ENCODE results near the gene GAS7. TPM values are rescaled to one million over a fixed set of nuclear protein-coding genes. Genes with fewer than 3 reads are reported as not detected.
A peak's percentile ranks its signal among the peaks of the same experiment; 100 is the strongest.

The GAS7 gene
- total RNA-seq, 1 experiment from 2014 or later = 4.1 TPM

DNA sequence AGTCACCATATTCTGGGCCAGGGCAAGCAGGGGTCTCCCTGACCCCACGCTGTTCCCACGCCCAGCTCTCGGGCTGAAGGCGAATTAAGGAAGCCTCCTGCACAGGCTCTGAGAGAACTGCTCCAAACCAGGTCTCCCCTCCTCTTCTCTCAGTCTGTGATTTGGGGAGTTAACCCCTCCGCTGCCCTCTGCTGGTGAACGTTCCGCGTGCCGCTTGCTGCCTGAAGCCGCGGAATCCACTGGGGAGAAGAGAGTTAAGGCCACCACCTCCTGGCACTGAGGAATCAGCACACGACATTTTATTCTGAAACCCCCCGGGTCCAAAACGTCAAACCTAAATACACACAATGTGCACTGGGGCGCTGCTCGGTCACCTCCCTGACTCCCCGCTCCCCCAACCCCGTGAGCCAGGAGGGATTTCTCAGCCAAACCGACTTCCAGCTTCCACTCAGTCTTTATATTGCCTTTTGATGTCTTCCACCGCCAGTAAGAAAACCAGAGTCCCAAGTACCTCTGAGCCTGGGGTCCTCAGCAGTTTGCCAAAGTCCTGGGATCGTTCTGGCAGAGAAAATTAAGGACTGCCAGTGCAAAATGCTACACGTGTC is 238.9 kb downstream of the GAS7 start:
- intact Hi-C loops (cut with micrococcal nuclease) = loop anchor here (1.0 kb wide), 1 partner anchor 35 kb away; no protein-coding TSS in a partner anchor
- no peaks in the 10 kb centered on the region for H4K20me1 ChIP-seq (ENCODE audit: insufficient read depth)
- no TSS peak for BruUV-seq (replicated peaks)
- TF ChIP-seq, protein P1, sequence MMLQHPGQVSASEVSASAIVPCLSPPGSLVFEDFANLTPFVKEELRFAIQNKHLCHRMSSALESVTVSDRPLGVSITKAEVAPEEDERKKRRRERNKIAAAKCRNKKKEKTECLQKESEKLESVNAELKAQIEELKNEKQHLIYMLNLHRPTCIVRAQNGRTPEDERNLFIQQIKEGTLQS (IDR thresholded peaks at IDR 0.05) = no peak
- TF ChIP-seq RAD21 (IDR thresholded peaks at IDR 0.05; ENCODE audit: low read depth) = peak; percentile 46
- TF ChIP-seq, protein P2, sequence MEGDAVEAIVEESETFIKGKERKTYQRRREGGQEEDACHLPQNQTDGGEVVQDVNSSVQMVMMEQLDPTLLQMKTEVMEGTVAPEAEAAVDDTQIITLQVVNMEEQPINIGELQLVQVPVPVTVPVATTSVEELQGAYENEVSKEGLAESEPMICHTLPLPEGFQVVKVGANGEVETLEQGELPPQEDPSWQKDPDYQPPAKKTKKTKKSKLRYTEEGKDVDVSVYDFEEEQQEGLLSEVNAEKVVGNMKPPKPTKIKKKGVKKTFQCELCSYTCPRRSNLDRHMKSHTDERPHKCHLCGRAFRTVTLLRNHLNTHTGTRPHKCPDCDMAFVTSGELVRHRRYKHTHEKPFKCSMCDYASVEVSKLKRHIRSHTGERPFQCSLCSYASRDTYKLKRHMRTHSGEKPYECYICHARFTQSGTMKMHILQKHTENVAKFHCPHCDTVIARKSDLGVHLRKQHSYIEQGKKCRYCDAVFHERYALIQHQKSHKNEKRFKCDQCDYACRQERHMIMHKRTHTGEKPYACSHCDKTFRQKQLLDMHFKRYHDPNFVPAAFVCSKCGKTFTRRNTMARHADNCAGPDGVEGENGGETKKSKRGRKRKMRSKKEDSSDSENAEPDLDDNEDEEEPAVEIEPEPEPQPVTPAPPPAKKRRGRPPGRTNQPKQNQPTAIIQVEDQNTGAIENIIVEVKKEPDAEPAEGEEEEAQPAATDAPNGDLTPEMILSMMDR (IDR thresholded peaks at IDR 0.05 in 2 of 3, conservative IDR thresholded peaks at IDR 0.05 in 1 of 3; ENCODE audit: borderline replicate concordance in 1 of 3, insufficient read depth in 1 of 3, low read depth in 2 of 3, low read length in 2 of 3) = peak; percentile 60 to 79 (median 77); a peak in 5 of 6 replicates
- TF ChIP-seq EGR1 (IDR thresholded peaks at IDR 0.05; ENCODE audit: low read depth) = no peak
- DNase-seq (ENCODE audit: low read depth, low spot score) (peak; percentile 28), ATAC-seq (peak; percentile 94)
- H3K27ac ChIP-seq (ENCODE audit: low read depth, low read length) = no peak overlapping the region
- H3K4me1 ChIP-seq (ENCODE audit: control insufficient read depth in 1 of 2, insufficient read depth in 2 of 2, low read length in 2 of 2) = no peaks in the 10 kb centered on the region
- H3K9me3 ChIP-seq (ENCODE audit: control insufficient read depth in 1 of 2, insufficient read depth in 1 of 2, low read depth in 1 of 2, low read length in 2 of 2) = no peaks in the 10 kb centered on the region
- no peak overlapping the region for H3K9ac ChIP-seq (ENCODE audit: low read length)
- H3K4me2 ChIP-seq (ENCODE audit: low read length) = 0 out of 2 replicates have a peak overlapping the region, but pooled peaks have one; percentile 0
- H3K9me2 ChIP-seq (ENCODE audit: insufficient read depth) = no peaks in the 10 kb centered on the region
- peaks cover 13% of the 10 kb centered on the region; the same call in 1 of the 2 replicates for H3K27me3 ChIP-seq (ENCODE audit: insufficient read depth, low read length)
- no peaks in the 10 kb centered on the region for H3K79me2 ChIP-seq (ENCODE audit: insufficient read depth, low read length)
- no peak overlapping the region for H3K4me3 ChIP-seq (replicated peaks in 1 of 2; ENCODE audit: low read depth in 1 of 2, low read length in 2 of 2)
- ChIA-PET POLR2A (no interaction called here), RAD21 (ENCODE audit: low non-redundant PET in 1 of 2, low total read pairs in 2 of 2, uncharacterized antibody in 2 of 2, unreplicated experiment in 2 of 2) (no interaction called here), CTCF (interaction anchor here (1.9 kb wide), 1 partner anchor 35 kb away, joined by 5 read pairs; no protein-coding TSS in a partner anchor)
- H2AFZ ChIP-seq (ENCODE audit: low read depth, low read length, poor library complexity, severe bottlenecking) = no peak overlapping the region
- no peaks in the 10 kb centered on the region for H3K36me3 ChIP-seq (ENCODE audit: control insufficient read depth in 1 of 2, insufficient read depth in 2 of 2, low read length in 2 of 2)

DNA sequence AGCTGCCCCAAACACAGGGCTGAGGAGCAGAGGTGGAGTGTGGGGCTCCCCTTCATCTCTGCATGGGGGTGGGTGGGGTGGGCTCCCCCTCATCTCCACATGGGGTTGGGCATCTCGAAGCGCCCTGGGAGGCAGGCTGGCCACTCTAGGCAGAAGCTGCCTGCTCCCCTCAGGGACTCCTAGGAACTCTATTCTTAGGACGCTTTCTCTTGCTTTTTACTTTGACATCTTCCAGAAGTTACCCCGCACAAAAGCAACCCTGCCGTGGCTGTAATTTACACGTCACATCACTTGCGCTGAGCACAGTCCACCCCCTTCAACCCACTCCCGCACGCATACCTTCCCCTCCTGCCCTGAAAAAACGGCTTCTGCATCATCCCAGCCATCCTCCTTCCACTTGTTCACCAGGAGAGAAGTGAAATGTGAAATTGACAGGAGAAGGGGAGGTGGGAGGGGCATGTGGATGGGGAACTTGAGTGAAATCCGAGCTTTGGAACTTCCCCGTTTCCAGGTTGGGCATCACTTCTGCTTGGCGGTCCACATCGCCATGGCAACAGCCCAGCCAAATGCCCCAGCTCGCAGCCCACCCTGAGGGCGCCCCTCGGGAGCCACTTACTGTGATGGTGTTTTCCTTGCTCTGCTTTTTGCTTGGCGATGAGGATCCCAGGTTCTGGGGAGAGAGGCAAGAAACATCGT is 239.7 kb downstream of the GAS7 start:
- no peak for DNase-seq (ENCODE audit: low read depth, low spot score)
- Histone ChIP-seq H3K4me2 (ENCODE audit: low read length) (no peak overlapping the region), H3K9me3 (ENCODE audit: control insufficient read depth in 1 of 2, insufficient read depth in 1 of 2, low read depth in 1 of 2, low read length in 2 of 2) (no peaks in the 10 kb centered on the region), H3K9ac (ENCODE audit: low read length) (no peak overlapping the region), H4K20me1 (ENCODE audit: insufficient read depth) (no peaks in the 10 kb centered on the region), H3K4me1 (ENCODE audit: control insufficient read depth in 1 of 2, insufficient read depth in 2 of 2, low read length in 2 of 2) (no peaks in the 10 kb centered on the region), H3K4me3 (replicated peaks in 1 of 2; ENCODE audit: low read depth in 1 of 2, low read length in 2 of 2) (no peak overlapping the region), H2AFZ (ENCODE audit: low read depth, low read length, poor library complexity, severe bottlenecking) (no peak overlapping the region), H3K27me3 (ENCODE audit: insufficient read depth, low read length) (peaks cover 17% of the 10 kb centered on the region; the same call in 1 of the 2 replicates), H3K79me2 (ENCODE audit: insufficient read depth, low read length) (no peaks in the 10 kb centered on the region), H3K9me2 (ENCODE audit: insufficient read depth) (no peaks in the 10 kb centered on the region), H3K27ac (ENCODE audit: low read depth, low read length) (no peak overlapping the region), H3K36me3 (ENCODE audit: control insufficient read depth in 1 of 2, insufficient read depth in 2 of 2, low read length in 2 of 2) (no peaks in the 10 kb centered on the region)
- no peak for TF ChIP-seq POLR2A (IDR thresholded peaks at IDR 0.05; ENCODE audit: borderline replicate concordance, extremely low read depth, insufficient read depth, insufficient read length)
- no peak for TF ChIP-seq RAD21 (IDR thresholded peaks at IDR 0.05; ENCODE audit: low read depth)
- TF ChIP-seq SIN3A (IDR thresholded peaks at IDR 0.05; ENCODE audit: low read depth) = no peak
- no peak for TF ChIP-seq EGR1 (IDR thresholded peaks at IDR 0.05; ENCODE audit: low read depth)
- TF ChIP-seq, protein P1 (IDR thresholded peaks at IDR 0.05) = no peak
- TF ChIP-seq SRF (IDR thresholded peaks at IDR 0.05; ENCODE audit: low read depth) = no peak
- TF ChIP-seq, protein P2 (IDR thresholded peaks at IDR 0.05 in 2 of 3, conservative IDR thresholded peaks at IDR 0.05 in 1 of 3; ENCODE audit: borderline replicate concordance in 1 of 3, insufficient read depth in 1 of 3, low read depth in 2 of 3, low read length in 2 of 3) = no peak
- no peak for TF ChIP-seq YY1 (IDR thresholded peaks at IDR 0.05; ENCODE audit: extremely low read depth, insufficient replicate concordance, low read depth, low read length)
- TF ChIP-seq ZNF274 (IDR thresholded peaks at IDR 0.05; ENCODE audit: low read depth, low read length) = no peak
- no peak for TF ChIP-seq POLR2AphosphoS5 (IDR thresholded peaks at IDR 0.05; ENCODE audit: low read depth, low read length)
- TF ChIP-seq, protein P3, sequence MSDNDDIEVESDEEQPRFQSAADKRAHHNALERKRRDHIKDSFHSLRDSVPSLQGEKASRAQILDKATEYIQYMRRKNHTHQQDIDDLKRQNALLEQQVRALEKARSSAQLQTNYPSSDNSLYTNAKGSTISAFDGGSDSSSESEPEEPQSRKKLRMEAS (IDR thresholded peaks at IDR 0.05) = no peak
- TF ChIP-seq FOSL1 (IDR thresholded peaks at IDR 0.05; ENCODE audit: low read depth) = no peak
- ATAC-seq = no peak
- intact Hi-C loops (cut with micrococcal nuclease) = loop anchor here (1.0 kb wide), 1 partner anchor 34 kb away; no protein-coding TSS in a partner anchor
- ChIA-PET RAD21 (ENCODE audit: low non-redundant PET in 1 of 2, low total read pairs in 2 of 2, uncharacterized antibody in 2 of 2, unreplicated experiment in 2 of 2) (no interaction called here), CTCF (no interaction called here), POLR2A (no interaction called here)
- no TSS peak for BruUV-seq (replicated peaks)

Data from HCT116 (cell line).